Adrenal gland (tissue), 5 donors: ENCODE measurements around the gene MGST2.

ENCODE experiments used
- POLR2A ChIP-seq, 2 donors: fragments of 450-650 bp; IDR thresholded peaks; one replicate each; pipeline ENCODE4 v1.6.1; 2017; ENCODE audit warnings: antibody characterized with exemption in 2 of 2, mild to moderate bottlenecking in 2 of 2, moderate library complexity in 1 of 2
- TF ChIP-seq, protein P1 (sequence below), 6 experiments: fragments of 450-650 bp in 4 of 6; fragments of 200-600 bp in 2 of 6; sonication (generic) in 1 of 6; IDR thresholded peaks; 1 replicate in 5 of 6; 2 replicates in 1 of 6; pipeline versions ENCODE4 v1.5.1 to v1.8.0; 2016 to 2021; ENCODE audit warnings: antibody characterized with exemption in 6 of 6, mild to moderate bottlenecking in 2 of 6, moderate library complexity in 1 of 6
- donor health status: DM: no; HTN: no; CAD: no.

DNA sequence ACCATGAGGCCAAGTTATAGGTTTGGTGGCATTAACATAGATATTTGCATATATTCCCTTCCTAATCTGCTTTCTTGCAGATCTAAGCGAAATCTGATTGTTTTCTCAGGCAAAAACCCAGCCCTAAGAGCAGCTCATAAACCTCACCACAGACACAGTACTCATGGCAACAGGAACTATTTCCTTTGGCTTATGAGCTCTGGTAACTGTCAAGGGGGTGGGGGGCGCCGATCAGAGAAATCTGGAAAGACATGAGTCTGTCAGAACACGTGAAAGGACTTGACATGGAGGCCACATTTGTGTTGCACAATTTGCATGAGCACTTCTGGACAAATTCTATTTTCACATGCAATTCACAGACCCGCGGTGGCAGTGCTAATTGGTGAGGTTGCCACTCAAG lies 83.7 kb downstream of the MGST2 start:
- no peak for TF ChIP-seq POLR2A (IDR thresholded peaks at IDR 0.05)
- TF ChIP-seq, protein P1, sequence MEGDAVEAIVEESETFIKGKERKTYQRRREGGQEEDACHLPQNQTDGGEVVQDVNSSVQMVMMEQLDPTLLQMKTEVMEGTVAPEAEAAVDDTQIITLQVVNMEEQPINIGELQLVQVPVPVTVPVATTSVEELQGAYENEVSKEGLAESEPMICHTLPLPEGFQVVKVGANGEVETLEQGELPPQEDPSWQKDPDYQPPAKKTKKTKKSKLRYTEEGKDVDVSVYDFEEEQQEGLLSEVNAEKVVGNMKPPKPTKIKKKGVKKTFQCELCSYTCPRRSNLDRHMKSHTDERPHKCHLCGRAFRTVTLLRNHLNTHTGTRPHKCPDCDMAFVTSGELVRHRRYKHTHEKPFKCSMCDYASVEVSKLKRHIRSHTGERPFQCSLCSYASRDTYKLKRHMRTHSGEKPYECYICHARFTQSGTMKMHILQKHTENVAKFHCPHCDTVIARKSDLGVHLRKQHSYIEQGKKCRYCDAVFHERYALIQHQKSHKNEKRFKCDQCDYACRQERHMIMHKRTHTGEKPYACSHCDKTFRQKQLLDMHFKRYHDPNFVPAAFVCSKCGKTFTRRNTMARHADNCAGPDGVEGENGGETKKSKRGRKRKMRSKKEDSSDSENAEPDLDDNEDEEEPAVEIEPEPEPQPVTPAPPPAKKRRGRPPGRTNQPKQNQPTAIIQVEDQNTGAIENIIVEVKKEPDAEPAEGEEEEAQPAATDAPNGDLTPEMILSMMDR (IDR thresholded peaks at IDR 0.05): no peak
